ENCODE data around the gene THRAP3. TPM values are rescaled to one million over a fixed set of nuclear protein-coding genes. Genes with fewer than 3 reads are reported as not detected.

The THRAP3 gene
- total and polyA plus RNA-seq, 2 of the 8 experiments (the other 6 are each of a cell fraction or from before 2014, with no cell fraction given) = 40.2 to 183 TPM

- Histone ChIP-seq H2BK20ac (ENCODE audit: low read length) (no peak within 1 kb of the TSS), H3K14ac (ENCODE audit: insufficient read length) (no peak within 1 kb of the TSS), H3K27me3 (replicated peaks in 1 of 4; ENCODE audit: control insufficient read depth in 3 of 4, extremely low read depth in 1 of 4, insufficient read depth in 3 of 4, low read length in 3 of 4) (peaks cover 0 to 39% (median 20%) of the 10 kb centered on the region in 4 experiments; a peak in 5 of 7 replicates), H3K56ac (replicated peaks; ENCODE audit: insufficient read length, low read depth, low read length) (no peak within 1 kb of the TSS), H3K4me3 (ENCODE audit: extremely low read depth in 1 of 4, insufficient read depth in 2 of 4, low read depth in 3 of 4, low read length in 4 of 4) (peak within 1 kb of the TSS; percentile 27 to 67 (median 49)), H3K9ac (replicated peaks in 1 of 4; ENCODE audit: extremely low read depth in 1 of 4, low read depth in 3 of 4, low read length in 3 of 4) (peak within 1 kb of the TSS in 3 of 4 experiments; percentile 1 to 71 (median 10); a peak in 4 of 7 replicates), H2BK15ac (ENCODE audit: low read length) (no peak within 1 kb of the TSS), H2BK120ac (replicated peaks; ENCODE audit: low read depth, low read length) (peak within 1 kb of the TSS; percentile 13), H3K23ac (ENCODE audit: insufficient read length) (no peak within 1 kb of the TSS), H3K36me3 (ENCODE audit: control insufficient read depth in 2 of 4, insufficient read depth in 4 of 4, low read length in 3 of 4) (no peaks in the 10 kb centered on the region), H4K8ac (ENCODE audit: extremely low read depth, insufficient read depth, low read length) (peak within 1 kb of the TSS; percentile 52; the same call in 1 of the 2 replicates), H3K4me1 (replicated peaks in 1 of 4; ENCODE audit: control insufficient read depth in 3 of 4, insufficient read depth in 4 of 4, low read length in 3 of 4) (peaks cover 0 to 28% (median 16%) of the 10 kb centered on the region in 4 experiments; a peak in 6 of 7 replicates), H3K27ac (ENCODE audit: low read depth, low read length) (no peak within 1 kb of the TSS), H4K91ac (replicated peaks; ENCODE audit: insufficient read length, low read length) (no peak within 1 kb of the TSS), H3K23me2 (ENCODE audit: low read depth, low read length) (peaks cover 30% of the 10 kb centered on the region), H3K79me2 (ENCODE audit: control insufficient read depth in 1 of 2, insufficient read depth in 2 of 2, low read length in 2 of 2) (no peaks in the 10 kb centered on the region), H2AK5ac (ENCODE audit: low read depth, low read length) (peak within 1 kb of the TSS; percentile 65; the same call in 1 of the 2 replicates), H3K79me1 (ENCODE audit: low read depth, low read length) (no peaks in the 10 kb centered on the region; the same call in 1 of the 2 replicates), H3K9me3 (ENCODE audit: insufficient read depth in 2 of 2, low read depth in 1 of 2, low read length in 1 of 2) (no peaks in the 10 kb centered on the region), H3K4me2 (ENCODE audit: insufficient read depth in 1 of 2, low read depth in 2 of 2, low read length in 2 of 2) (peak within 1 kb of the TSS; percentile 79 to 89), H2AFZ (ENCODE audit: low read length) (no peak within 1 kb of the TSS), H3K18ac (ENCODE audit: extremely low read depth, low read length) (peak within 1 kb of the TSS; percentile 32), H2BK12ac (ENCODE audit: low read depth, low read length) (peak within 1 kb of the TSS; percentile 3; the same call in 1 of the 2 replicates), H4K5ac (ENCODE audit: insufficient read length, low read depth, low read length) (no peak within 1 kb of the TSS), H4K20me1 (replicated peaks in 1 of 2; ENCODE audit: control insufficient read depth in 1 of 2, insufficient read depth in 2 of 2, low read length in 2 of 2) (no peaks in the 10 kb centered on the region), H3K4ac (replicated peaks; ENCODE audit: insufficient read length, low read depth, low read length) (no peak within 1 kb of the TSS), H2BK5ac (ENCODE audit: low read depth, low read length) (no peak within 1 kb of the TSS)
- FAIRE-seq (no peak), DNase-seq (ENCODE audit: low read depth in 1 of 2, low spot score in 2 of 2) (peak in 1 of 2 experiments; percentile 79)
- 4% methylated on average over 10 of the region's 36 CpGs; no CpG with 5 or more reads in 1 of the 2 experiments for WGBS, 2 experiments (ENCODE audit: extremely low coverage in 1 of 2, insufficient coverage in 1 of 2, insufficient read length in 1 of 2, insufficient replicate concordance in 2 of 2, low coverage in 1 of 2, low lambda C conversion rate in 2 of 2, missing lambda C conversion rate in 1 of 2)
- ChIA-PET CTCF (ENCODE audit: partially characterized antibody) (interaction anchor here (0.7 to 2.8 kb wide), 8 partner anchors 10 to 224 kb away, joined by 3 to 20 read pairs (median 4); partner anchors contain the start of gene SH3D21), POLR2A (ENCODE audit: partially characterized antibody) (interaction anchor here (0.6 to 9.3 kb wide), 21 partner anchors 8 to 236 kb away, joined by 3 to 130 read pairs (median 4); partner anchors contain the start of genes LSM10, SH3D21, STK40 and TRAPPC3)
- TF ChIP-seq EZH2 (IDR thresholded peaks at IDR 0.05; ENCODE audit: low read depth, low read length, severe bottlenecking) = peak; percentile 18
- peak in 1 of 2 experiments; percentile 33; a peak in 1 of 4 replicates for TF ChIP-seq SIN3A (conservative IDR thresholded peaks at IDR 0.05 in 1 of 2, IDR thresholded peaks at IDR 0.05 in 1 of 2; ENCODE audit: low read depth in 1 of 2, low read length in 2 of 2)
- TF ChIP-seq SP2 (IDR thresholded peaks at IDR 0.05; ENCODE audit: low read length) = no peak
- peak; percentile 87; the same call in 1 of the 2 replicates for TF ChIP-seq KDM1A (IDR thresholded peaks at IDR 0.05; ENCODE audit: borderline replicate concordance, low read length)
- TF ChIP-seq HDAC2 (IDR thresholded peaks at IDR 0.05; ENCODE audit: borderline replicate concordance in 1 of 2, low read depth in 2 of 2, low read length in 2 of 2) = peak in 1 of 2 experiments; percentile 45; a peak in 1 of 4 replicates
Measured at GRCh38 chr1:36323636-36324352, 99.6 kb downstream of the THRAP3 start, which contains the start of gene EVA1B. EVA1B (minus strand) TSS chr1:36323645; CDS start chr1:36323037, 608 bp downstream.

Data from H1 (cell line).